H1 (cell line): ENCODE results near the gene SLMAP. TPM values are rescaled to one million over a fixed set of nuclear protein-coding genes. Genes with fewer than 3 reads are reported as not detected.

Experiments used
- CTCF ChIA-PET: fragments of 300-600 bp; sonication (Branson Sonifier 250); formaldehyde crosslinking; loops from one replicate; lab custom pipeline; 2021; ENCODE audit not compliant: partially characterized antibody; lab: Charles Lee
- POLR2A ChIA-PET: fragments of 300-600 bp; sonication (Branson Sonifier 250); formaldehyde crosslinking; loops from one replicate; lab custom pipeline; 2021; ENCODE audit warnings: inconsistent platforms; ENCODE audit not compliant: partially characterized antibody; lab: Charles Lee
- DNase-seq, 2 experiments: peaks; one replicate each; pipeline versions ENCODE4 v3.0.0 to v3.0.0-alpha.2; 2010 to 2022; ENCODE audit warnings: low spot score in 2 of 2, low read depth in 1 of 2, mixed read lengths in 1 of 2
- FAIRE-seq: peaks from 2 replicates; lab custom pipeline; 2011; peaks lifted over from hg19 to GRCh38; lab: Jason Lieb, UNC
- H2AFZ ChIP-seq: 2 replicates; pipeline ENCODE4 v1.8.1; 2012; ENCODE audit warnings: low read length, inconsistent platforms
- H2AK5ac ChIP-seq: 2 replicates; pipeline ENCODE4 v1.6.1; 2013; ENCODE audit warnings: low read depth, low read length
- H2BK120ac ChIP-seq: replicated peaks from 2 replicates; pipeline ENCODE3; 2013; ENCODE audit warnings: low read depth, low read length, inconsistent platforms
- H2BK12ac ChIP-seq: 2 replicates; pipeline ENCODE4 v1.6.1; 2013; ENCODE audit warnings: low read depth, low read length
- H2BK15ac ChIP-seq: 2 replicates; pipeline ENCODE4 v1.6.1; 2013; ENCODE audit warnings: low read length
- H2BK20ac ChIP-seq: 2 replicates; pipeline ENCODE4 v1.6.1; 2013; ENCODE audit warnings: low read length
- H2BK5ac ChIP-seq: 2 replicates; pipeline ENCODE4 v1.6.1; 2013; ENCODE audit warnings: low read depth, low read length
- H3K14ac ChIP-seq: 2 replicates; pipeline ENCODE4 v1.6.1; 2013; ENCODE audit warnings: inconsistent platforms; ENCODE audit not compliant: insufficient read length
- H3K18ac ChIP-seq: 2 replicates; pipeline ENCODE4 v1.6.1; 2013; ENCODE audit warnings: low read length; ENCODE audit errors: extremely low read depth
- H3K23ac ChIP-seq: 2 replicates; pipeline ENCODE4 v1.6.1; 2013; ENCODE audit warnings: inconsistent platforms; ENCODE audit not compliant: insufficient read length
- H3K23me2 ChIP-seq: 2 replicates; pipeline ENCODE4 v1.6.1; 2013; ENCODE audit warnings: low read depth, low read length
- H3K27ac ChIP-seq: 2 replicates; pipeline ENCODE4 v1.6.1; 2011; ENCODE audit warnings: low read depth, low read length, inconsistent platforms
- H3K27me3 ChIP-seq, 4 experiments: replicated peaks in 1 of 4; 1 replicate in 1 of 4; 2 replicates in 3 of 4; pipeline versions ENCODE4 v1.6.1 to v1.8.1; 2011 to 2013; ENCODE audit warnings: low read length in 3 of 4, mild to moderate bottlenecking in 3 of 4, inconsistent platforms in 2 of 4, mixed read lengths in 2 of 4, moderate library complexity in 1 of 4; ENCODE audit not compliant: control insufficient read depth in 3 of 4, insufficient read depth in 3 of 4; ENCODE audit errors: extremely low read depth in 1 of 4
- H3K36me3 ChIP-seq, 4 experiments: 2 replicates each; pipeline versions ENCODE4 v1.6.1 to v1.8.1; 2011 to 2013; ENCODE audit warnings: mild to moderate bottlenecking in 4 of 4, low read length in 3 of 4, moderate library complexity in 2 of 4, control low read depth in 1 of 4, inconsistent platforms in 1 of 4; ENCODE audit not compliant: insufficient read depth in 4 of 4, control insufficient read depth in 2 of 4
- H3K4ac ChIP-seq: replicated peaks from 2 replicates; pipeline ENCODE3; 2013; ENCODE audit warnings: low read length, low read depth, mixed read lengths, inconsistent platforms; ENCODE audit not compliant: insufficient read length
- H3K4me1 ChIP-seq, 4 experiments: replicated peaks in 1 of 4; 1 replicate in 1 of 4; 2 replicates in 3 of 4; pipeline versions ENCODE4 v1.6.1 to v1.8.1; 2011 to 2013; ENCODE audit warnings: low read length in 3 of 4, inconsistent platforms in 2 of 4, mixed read lengths in 1 of 4; ENCODE audit not compliant: insufficient read depth in 4 of 4, control insufficient read depth in 3 of 4
- H3K4me2 ChIP-seq, 2 experiments: 2 replicates each; pipeline versions ENCODE4 v1.6.1 to v1.8.1; 2011 to 2013; ENCODE audit warnings: low read depth in 2 of 2, low read length in 2 of 2, control low read depth in 1 of 2, inconsistent platforms in 1 of 2, mild to moderate bottlenecking in 1 of 2; ENCODE audit not compliant: insufficient read depth in 1 of 2
- H3K4me3 ChIP-seq, 4 experiments: fragments of 200-600, 300-600 bp in 1 of 4; sonication (generic), shearing (Covaris generic), sonication (Bioruptor Twin) in 1 of 4; 2 replicates each; pipeline versions ENCODE4 v1.5.1 to v1.8.1; 2011 to 2016; ENCODE audit warnings: low read length in 4 of 4, low read depth in 3 of 4, control low read depth in 2 of 4, inconsistent platforms in 2 of 4, mild to moderate bottlenecking in 2 of 4, mixed read lengths in 1 of 4, moderate library complexity in 1 of 4; ENCODE audit not compliant: insufficient read depth in 2 of 4; ENCODE audit errors: extremely low read depth in 1 of 4
- H3K56ac ChIP-seq: replicated peaks from 2 replicates; pipeline ENCODE3; 2013; ENCODE audit warnings: low read depth, mild to moderate bottlenecking, mixed read lengths, low read length, inconsistent platforms; ENCODE audit not compliant: insufficient read length
- H3K79me1 ChIP-seq: 2 replicates; pipeline ENCODE4 v1.6.1; 2013; ENCODE audit warnings: low read depth, low read length, control low read depth
- H3K79me2 ChIP-seq, 2 experiments: 2 replicates each; pipeline versions ENCODE4 v1.6.1 to v1.8.1; 2012 to 2013; ENCODE audit warnings: low read length in 2 of 2, mild to moderate bottlenecking in 2 of 2, inconsistent platforms in 1 of 2; ENCODE audit not compliant: insufficient read depth in 2 of 2, control insufficient read depth in 1 of 2
- H3K9ac ChIP-seq, 4 experiments: replicated peaks in 1 of 4; 1 replicate in 1 of 4; 2 replicates in 3 of 4; pipeline versions ENCODE4 v1.6.1 to v1.8.1; 2011 to 2013; ENCODE audit warnings: low read depth in 3 of 4, low read length in 3 of 4, control low read depth in 2 of 4, mild to moderate bottlenecking in 2 of 4, moderate library complexity in 2 of 4, inconsistent platforms in 1 of 4; ENCODE audit errors: extremely low read depth in 1 of 4
- H3K9me3 ChIP-seq, 2 experiments: 2 replicates each; pipeline versions ENCODE4 v1.6.1 to v1.8.1; 2012 to 2013; ENCODE audit warnings: mild to moderate bottlenecking in 2 of 2, moderate library complexity in 2 of 2, control low read depth in 1 of 2, inconsistent platforms in 1 of 2, low read depth in 1 of 2, low read length in 1 of 2, mixed read lengths in 1 of 2; ENCODE audit not compliant: insufficient read depth in 2 of 2
- H4K20me1 ChIP-seq, 2 experiments: replicated peaks in 1 of 2; 2 replicates each; pipeline versions ENCODE3 to v1.8.1; 2011 to 2013; ENCODE audit warnings: inconsistent platforms in 2 of 2, low read length in 2 of 2, mild to moderate bottlenecking in 1 of 2; ENCODE audit not compliant: insufficient read depth in 2 of 2, control insufficient read depth in 1 of 2
- H4K5ac ChIP-seq: 2 replicates; pipeline ENCODE4 v1.6.1; 2013; ENCODE audit warnings: low read length, low read depth, mixed read lengths, inconsistent platforms; ENCODE audit not compliant: insufficient read length
- H4K8ac ChIP-seq: 2 replicates; pipeline ENCODE4 v1.8.0; 2013; ENCODE audit warnings: mild to moderate bottlenecking, moderate library complexity, low read length, inconsistent platforms; ENCODE audit not compliant: insufficient read depth; ENCODE audit errors: extremely low read depth
- H4K91ac ChIP-seq: replicated peaks from 2 replicates; pipeline ENCODE3; 2013; ENCODE audit warnings: low read length, mixed read lengths, inconsistent platforms; ENCODE audit not compliant: insufficient read length
- ATF2 ChIP-seq: IDR thresholded peaks from 2 replicates; pipeline ENCODE4 v1.6.1; 2012; ENCODE audit warnings: low read length, inconsistent platforms
- CHD1 ChIP-seq: IDR thresholded peaks from 2 replicates; pipeline ENCODE4 v1.6.1; 2012; ENCODE audit warnings: low read depth, low read length, improper control_type of control experiment
- NRF1 ChIP-seq: IDR thresholded peaks from 2 replicates; pipeline ENCODE4 v1.6.1; 2011; ENCODE audit warnings: mild to moderate bottlenecking, low read depth, low read length, improper control_type of control experiment
- POU5F1 ChIP-seq: IDR thresholded peaks from 2 replicates; pipeline ENCODE4 v1.6.1; 2011; ENCODE audit warnings: low read depth, mild to moderate bottlenecking, low read length, moderate library complexity
- RBBP5 ChIP-seq: IDR thresholded peaks from 2 replicates; pipeline ENCODE4 v1.7.1; 2012; ENCODE audit warnings: low read depth, mild to moderate bottlenecking, inconsistent platforms, low read length, moderate library complexity, borderline replicate concordance
- SAP30 ChIP-seq: fragments of 300-600 bp; sonication (generic); IDR thresholded peaks from 2 replicates; pipeline ENCODE4 v1.7.1; 2012; ENCODE audit warnings: low read length, moderate library complexity, mild to moderate bottlenecking, inconsistent platforms; ENCODE audit not compliant: insufficient read depth, insufficient replicate concordance
- SIRT6 ChIP-seq: IDR thresholded peaks from one replicate; pipeline ENCODE4 v1.7.1; 2012; ENCODE audit warnings: low read length, inconsistent platforms
- SRF ChIP-seq: IDR thresholded peaks from 2 replicates; pipeline ENCODE4 v1.6.1; 2011; ENCODE audit warnings: mild to moderate bottlenecking, low read depth, low read length, moderate library complexity
- TEAD4 ChIP-seq: IDR thresholded peaks from 2 replicates; pipeline ENCODE4 v1.6.1; 2012; ENCODE audit warnings: low read depth, low read length, inconsistent platforms, mixed read lengths
- WGBS, 2 experiments: shearing (Covaris generic) in 1 of 2; methylation state at CpG; one replicate each; pipeline versions ENCODE4 v1.1.6 to v1.1.7; 2013 to 2015; ENCODE audit warnings: low lambda C conversion rate in 2 of 2, mixed read lengths in 2 of 2, inconsistent platforms in 1 of 2, low coverage in 1 of 2, missing lambda C conversion rate in 1 of 2; ENCODE audit not compliant: insufficient replicate concordance in 2 of 2, insufficient coverage in 1 of 2, insufficient read length in 1 of 2; ENCODE audit errors: extremely low coverage in 1 of 2, missing lambda C conversion rate in 1 of 2; 5-methylcytosine and 5-hydroxymethylcytosine counted together
- polyA plus RNA-seq, 7 experiments: library from polyadenylated mRNA; depleted of rRNA in 3 of 7; stranded (reverse) in 5 of 7; unstranded in 2 of 7; fragments of >200 nt in 5 of 7; fragments of 200-250 nt in 2 of 7; gene quantifications; 1 replicate in 5 of 7; 2 replicates in 1 of 7; 4 replicates in 1 of 7; pipeline versions ENCODE4 v1.2.1 to v1.2.3, GENCODE V29; 2011 to 2013; ENCODE audit warnings: missing spikeins in 2 of 7, mixed read lengths in 2 of 7
- total RNA-seq: library from RNA; stranded (reverse); fragmentation: NEBNext Ultra II Directional; extraction: Animal tissue kit (Norgen Biotek cat#: 25700); gene quantifications from 2 replicates; pipeline ENCODE4 v1.2.1, GENCODE V29; 2021

Gene SLMAP
- total and polyA plus RNA-seq, 2 of the 8 experiments (the other 6 are each of a cell fraction or from before 2014, with no cell fraction given) = 13.6 to 70.4 TPM

GRCh38 chr3:57792198-57792597 lies 36.1 kb downstream of the SLMAP start:
- Histone ChIP-seq H3K4me3 (no peak overlapping the region), H3K36me3 (no peaks in the 10 kb centered on the region), H4K5ac (no peak overlapping the region), H3K23ac (no peak overlapping the region), H3K4me1 (peaks cover 0 to 9% (median 3%) of the 10 kb centered on the region in 4 experiments; a peak in 4 of 7 replicates), H3K27me3 (no peaks in the 10 kb centered on the region), H4K8ac (no peak overlapping the region), H3K79me2 (peaks cover 0 to 82% of the 10 kb centered on the region in 2 experiments), H3K79me1 (peaks cover 3% of the 10 kb centered on the region; the same call in 1 of the 2 replicates), H4K91ac (no peak overlapping the region), H3K14ac (no peak overlapping the region), H2BK15ac (no peak overlapping the region), H2BK20ac (no peak overlapping the region), H2AK5ac (no peak overlapping the region), H3K9me3 (no peaks in the 10 kb centered on the region), H2BK12ac (no peak overlapping the region), H4K20me1 (peaks cover 0 to 6% of the 10 kb centered on the region in 2 experiments), H3K23me2 (no peaks in the 10 kb centered on the region), H3K9ac (no peak overlapping the region), H3K27ac (no peak overlapping the region), H2BK120ac (no peak overlapping the region), H3K4me2 (no peak overlapping the region), H2BK5ac (no peak overlapping the region), H3K18ac (no peak overlapping the region), H2AFZ (no peak overlapping the region), H3K4ac (no peak overlapping the region), H3K56ac (no peak overlapping the region)
- TF ChIP-seq CHD1 (no peak), ATF2 (no peak), SRF (no peak), SIRT6 (no peak), NRF1 (no peak), SAP30 (no peak), RBBP5 (no peak), POU5F1 (no peak), TEAD4 (no peak)
- DNase-seq = no peak
- no peak for FAIRE-seq
- ChIA-PET CTCF (interaction anchor here (1.7 kb wide), 1 partner anchor 9 kb away, joined by 4 read pairs; no protein-coding TSS in a partner anchor), POLR2A (interaction anchor here (0.6 kb wide), 1 partner anchor 449 kb away, joined by 3 read pairs; no protein-coding TSS in a partner anchor)
- 100% methylated on average over 1 of the region's 1 CpG; no CpG with 5 or more reads in 1 of the 2 experiments for WGBS, 2 experiments
